HuH-7 (cell line): Measurements from ENCODE around the gene TMEM263.

ENCODE experiments used
- DNase-seq: peaks from one replicate; pipeline ENCODE4 v3.0.0; 2011; ENCODE audit warnings: low spot score

The TMEM263 gene

DNA sequence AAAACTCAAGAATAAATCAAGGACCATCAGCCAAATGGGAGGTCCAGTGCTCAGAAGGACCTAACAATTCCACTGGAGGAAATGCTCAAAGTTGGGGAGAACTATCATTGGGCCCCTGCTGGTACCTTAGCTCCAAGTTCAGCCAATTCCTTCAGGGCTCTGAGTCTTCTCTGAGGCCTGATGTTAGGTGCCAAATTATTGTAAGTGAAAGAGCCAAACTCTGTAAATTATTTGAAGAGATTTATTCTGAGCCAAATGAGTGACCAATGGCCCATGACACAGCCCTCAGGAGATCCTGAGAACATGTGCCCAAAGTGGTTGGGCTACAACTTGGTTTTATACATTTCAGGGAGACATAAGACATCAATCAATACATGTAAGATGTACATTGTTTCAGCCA is 8.2 kb upstream of the TMEM263 start:
- no peak for DNase-seq

DNA sequence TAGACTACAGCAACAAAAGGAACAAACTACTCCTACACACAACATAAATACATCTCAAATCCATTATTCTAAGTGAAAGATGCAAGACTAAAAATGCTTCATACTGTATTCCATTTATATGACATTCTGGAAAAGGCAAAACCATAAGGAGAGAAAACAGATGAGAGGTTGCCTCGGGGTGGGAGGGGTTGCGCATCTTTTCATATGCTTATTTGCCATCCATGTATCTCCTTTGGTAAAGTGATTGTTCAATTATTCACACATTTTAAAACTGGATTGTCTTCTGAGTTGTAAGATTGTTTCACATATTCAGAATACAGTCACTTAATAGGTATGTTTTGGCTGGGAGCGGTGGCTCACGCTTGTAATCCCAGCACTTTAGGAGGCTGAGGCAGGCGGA is 5.1 kb upstream of the TMEM263 start:
- DNase-seq: no peak

DNA sequence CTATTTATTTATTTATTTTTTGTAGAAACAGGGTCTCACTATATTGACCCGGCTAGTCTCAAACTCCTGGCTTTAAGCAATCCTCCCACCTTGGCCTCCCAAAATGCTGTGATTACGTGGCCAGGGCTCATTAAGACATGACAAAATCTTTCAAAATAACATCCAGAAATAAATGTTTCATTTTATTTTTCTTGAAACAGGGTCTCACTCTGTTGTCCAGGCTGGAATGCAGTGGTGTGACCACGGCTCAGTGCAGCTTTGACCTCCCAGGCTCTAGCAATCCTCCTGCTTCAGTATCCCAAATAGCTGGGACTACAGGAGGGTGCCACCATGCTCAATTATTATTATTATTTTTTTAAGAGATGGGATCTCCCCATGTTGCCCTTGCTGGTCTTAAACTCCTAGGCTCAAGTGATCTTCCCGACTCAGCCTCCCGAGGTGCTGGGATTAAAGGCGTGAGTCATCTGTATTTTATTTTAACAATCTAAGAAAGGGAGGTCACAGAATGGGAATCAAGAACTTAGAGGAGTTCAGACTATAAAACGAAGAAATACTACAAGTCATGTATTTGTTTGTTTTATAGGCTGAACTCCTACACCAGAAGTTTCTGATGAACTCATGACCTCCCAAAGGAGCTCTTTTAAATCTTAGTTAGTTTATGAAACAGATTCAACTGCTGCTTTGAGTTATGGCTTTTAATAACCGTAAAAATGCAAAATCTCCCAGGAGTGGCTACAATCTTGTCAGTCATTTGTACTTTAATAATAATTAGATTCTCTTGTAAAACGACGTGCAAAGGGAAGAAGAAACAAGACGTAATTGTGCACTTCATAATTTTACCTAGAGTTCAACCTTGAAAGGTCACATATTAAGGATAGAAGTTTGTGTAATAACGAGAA is 2.1 kb upstream of the TMEM263 start:
- DNase-seq: no peak

DNA sequence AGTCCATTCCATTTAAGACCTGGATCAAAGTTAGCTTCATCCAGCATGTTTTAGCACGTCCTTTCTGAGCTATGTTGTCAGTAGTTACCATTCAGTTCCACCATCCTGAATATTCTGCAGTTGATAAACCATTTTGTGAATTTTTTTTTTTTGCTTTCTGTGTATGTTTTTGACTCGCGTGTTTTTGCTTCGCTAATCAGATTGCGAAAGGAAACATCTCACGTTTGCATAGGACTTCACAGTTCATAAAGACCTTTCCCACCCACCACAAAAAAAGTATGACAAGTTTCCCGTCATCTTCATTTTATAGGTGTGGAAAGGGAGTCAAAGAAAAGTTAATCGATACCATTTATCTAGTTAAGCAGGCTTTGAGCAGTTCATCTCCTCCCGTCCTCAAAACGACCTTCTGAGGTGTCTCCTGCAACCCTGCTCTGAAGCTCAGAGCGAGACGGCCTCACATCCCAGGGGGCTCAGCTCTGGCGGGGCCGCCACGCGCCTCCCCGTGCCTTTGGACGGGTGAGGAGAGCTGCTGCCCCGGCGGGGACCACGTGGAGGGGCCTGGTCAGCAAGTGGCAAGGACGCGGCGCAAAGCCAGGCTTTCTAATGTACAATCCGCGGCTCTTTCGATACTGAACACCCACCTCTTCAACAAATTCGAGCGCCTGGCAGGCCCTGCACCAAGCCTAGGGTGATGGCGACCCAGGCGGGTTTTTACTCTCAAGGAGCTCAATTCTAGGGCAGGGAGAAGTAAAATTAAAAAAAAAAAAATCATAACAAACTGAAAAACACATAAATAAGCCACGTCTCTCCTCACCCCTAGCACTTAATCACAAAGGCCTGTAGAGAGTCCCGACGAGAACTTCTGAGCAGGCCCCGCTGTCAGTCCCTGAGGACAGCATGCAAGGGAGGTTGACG is 988 bp upstream of the TMEM263 start:
- DNase-seq: no peak

DNA sequence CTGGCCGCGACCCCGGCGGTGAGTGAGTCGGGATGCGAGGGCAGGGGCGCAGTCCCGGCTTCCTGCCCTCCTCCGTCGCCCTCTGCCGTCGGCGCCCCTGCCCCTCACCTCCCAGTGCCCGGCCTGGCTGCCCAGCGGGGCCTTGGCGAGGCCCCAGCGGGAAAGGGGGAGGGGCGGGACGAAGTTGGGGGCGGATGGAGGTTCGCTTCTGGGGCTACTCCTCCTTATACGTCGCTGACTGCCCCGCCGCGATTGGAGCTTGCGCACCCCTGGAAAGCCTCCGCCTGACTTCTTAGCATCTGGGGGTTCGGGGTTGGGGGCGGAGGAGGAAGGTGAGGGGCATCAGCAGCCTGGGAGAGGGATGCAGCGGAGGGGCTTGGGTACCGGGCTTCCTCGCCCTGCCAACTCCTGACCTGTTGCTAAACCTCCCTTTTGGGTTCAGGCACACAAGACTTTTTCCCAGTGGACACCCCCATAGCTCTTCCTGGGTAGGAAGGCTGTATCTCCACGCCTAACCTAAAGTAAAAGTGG is 406 bp downstream of the TMEM263 start:
- peak; percentile 34 for DNase-seq

DNA sequence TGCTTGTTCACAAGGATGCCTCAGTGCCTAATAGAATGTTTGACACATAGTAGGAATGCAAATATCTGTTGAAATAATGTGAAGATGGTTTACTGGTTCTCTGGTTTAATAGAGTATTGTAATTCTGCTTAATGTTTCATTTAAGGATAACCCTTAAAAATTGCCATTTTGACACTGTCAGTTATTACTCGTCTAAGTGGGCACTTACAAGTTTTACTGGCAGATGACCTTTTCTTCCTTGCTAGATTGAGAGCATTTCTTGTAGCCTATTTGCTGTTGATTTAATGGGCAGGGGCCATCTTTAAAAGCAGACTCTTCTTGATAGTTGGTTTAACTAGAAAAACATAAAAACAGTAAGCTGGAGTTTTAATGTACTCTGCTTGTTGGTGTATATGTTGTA is 1.9 kb downstream of the TMEM263 start:
- no peak for DNase-seq

DNA sequence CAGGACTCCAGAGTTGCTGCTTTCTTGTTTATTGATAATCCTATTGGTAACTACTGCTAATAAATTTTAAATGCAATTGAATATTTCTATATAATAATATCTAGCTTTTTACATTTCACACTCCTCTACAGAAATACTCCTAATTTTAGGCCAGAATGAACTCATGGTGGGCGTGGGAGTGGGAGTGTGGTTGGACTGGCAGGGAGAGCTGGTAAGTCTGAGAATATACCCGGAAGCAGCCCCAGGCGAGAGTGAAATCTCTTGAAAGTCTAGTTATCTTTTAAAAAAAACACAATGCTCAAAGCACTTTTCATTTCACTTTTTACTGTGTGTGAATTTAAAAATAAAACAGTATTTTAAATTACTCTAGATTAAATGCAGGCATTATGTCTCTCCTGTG is 4.7 kb downstream of the TMEM263 start:
- no peak for DNase-seq

DNA sequence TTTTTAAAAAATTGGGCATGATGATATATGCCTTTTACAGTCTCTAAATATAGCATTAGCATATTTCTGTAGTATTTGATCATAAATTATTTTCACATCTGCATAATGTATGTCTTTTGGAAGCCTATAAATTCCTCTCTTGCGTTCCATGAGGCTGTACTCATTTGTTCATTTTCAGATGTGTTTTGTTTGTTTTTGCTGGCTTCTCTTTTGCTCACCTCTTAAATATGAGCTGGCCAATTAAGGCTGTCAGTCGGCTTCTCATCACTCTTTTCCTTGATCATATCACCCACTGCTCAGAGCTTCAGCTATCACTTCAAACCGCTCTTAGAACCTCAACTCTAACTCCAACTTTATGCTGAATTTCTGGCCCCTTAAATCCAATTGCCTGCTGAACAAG is 6.6 kb downstream of the TMEM263 start:
- DNase-seq: no peak

DNA sequence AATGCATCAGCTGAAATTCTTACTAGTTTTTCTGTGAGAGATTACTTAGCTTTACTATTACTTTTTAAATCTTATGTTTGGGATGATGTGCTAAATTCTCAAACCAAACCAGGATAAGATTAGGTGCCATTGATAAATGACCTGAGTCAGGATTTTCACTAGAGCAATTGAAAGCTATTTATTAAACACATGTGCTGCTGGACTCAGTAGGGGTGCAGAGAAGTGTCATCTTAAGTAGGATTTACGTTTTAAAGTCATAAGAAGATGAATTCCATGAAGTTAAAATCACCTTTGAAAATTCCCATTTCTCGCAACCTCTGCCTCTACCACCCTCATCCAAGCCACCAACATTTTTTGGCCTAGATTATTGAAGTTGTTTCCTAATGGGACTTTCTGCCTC is 8.8 kb downstream of the TMEM263 start:
- no peak for DNase-seq

DNA sequence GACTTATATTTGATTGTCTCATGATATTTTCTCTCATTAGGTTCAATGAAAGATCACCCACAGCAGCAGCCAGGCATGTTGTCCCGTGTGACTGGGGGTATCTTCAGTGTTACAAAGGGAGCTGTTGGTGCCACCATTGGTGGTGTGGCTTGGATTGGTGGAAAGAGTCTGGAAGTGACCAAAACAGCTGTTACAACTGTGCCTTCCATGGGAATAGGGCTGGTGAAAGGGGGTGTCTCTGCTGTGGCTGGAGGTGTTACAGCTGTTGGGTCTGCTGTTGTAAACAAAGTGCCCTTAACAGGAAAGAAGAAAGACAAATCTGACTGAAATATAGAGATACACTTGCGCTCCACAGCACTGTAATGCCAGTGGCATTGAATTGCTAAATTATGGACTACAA is 15.4 kb downstream of the TMEM263 start:
- no peak for DNase-seq

DNA sequence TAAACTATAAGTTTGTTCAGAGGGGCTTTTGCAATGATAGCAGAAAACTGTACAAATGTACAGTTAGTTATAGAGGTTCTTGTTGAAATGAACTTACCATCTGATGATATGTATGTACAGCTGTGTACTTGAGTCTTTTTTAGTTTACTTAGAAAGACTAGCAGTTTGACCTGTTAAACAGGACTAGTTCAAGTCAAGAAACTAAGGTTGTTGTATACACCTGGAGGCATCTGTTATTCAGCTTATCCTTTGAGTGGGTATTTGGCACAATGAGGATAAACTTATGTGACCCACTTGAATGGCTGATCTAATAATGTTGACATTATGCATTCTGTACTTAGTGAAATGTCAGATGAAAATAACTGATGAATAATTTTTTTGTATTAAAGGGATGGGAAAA is 17.8 kb downstream of the TMEM263 start:
- no peak for DNase-seq

DNA sequence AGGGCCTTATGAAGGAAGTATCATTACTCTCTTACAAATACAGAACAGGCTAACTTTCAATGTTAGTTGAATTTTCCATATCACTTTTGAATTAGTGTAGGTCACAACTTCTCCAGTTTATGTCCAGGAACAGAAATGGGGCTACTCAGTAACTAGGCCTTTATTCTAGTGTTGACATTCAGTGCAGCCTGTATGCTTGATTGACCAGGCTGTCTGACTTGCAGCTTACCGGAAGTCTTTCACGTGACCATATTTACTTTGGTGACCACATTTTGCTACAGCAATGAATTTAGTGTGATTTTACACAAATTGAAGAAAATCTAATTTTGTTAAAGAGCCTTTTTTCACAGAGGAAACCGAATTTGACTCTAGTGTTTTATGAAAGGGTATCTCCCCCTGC is 18.8 kb downstream of the TMEM263 start:
- peak; percentile 29 for DNase-seq

DNA sequence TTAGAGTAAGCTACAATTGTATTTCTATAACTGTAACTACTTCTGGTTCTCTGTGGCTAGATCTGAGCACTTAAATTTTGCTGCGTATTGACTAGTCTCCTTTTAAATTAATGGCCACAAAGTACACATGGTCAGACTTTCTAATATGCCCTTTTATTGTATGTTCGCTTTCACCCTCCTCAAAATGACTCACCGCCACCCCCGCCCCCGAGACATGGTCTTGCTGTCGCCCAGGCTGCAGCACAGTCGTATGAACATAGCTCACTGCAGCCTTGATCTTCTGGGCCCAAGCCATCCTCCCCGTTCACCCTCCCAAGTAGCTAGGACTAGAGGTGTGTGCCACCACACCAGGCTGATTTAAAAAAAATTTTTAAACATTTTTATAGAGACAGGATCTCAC is 19.4 kb downstream of the TMEM263 start:
- DNase-seq: no peak

DNA sequence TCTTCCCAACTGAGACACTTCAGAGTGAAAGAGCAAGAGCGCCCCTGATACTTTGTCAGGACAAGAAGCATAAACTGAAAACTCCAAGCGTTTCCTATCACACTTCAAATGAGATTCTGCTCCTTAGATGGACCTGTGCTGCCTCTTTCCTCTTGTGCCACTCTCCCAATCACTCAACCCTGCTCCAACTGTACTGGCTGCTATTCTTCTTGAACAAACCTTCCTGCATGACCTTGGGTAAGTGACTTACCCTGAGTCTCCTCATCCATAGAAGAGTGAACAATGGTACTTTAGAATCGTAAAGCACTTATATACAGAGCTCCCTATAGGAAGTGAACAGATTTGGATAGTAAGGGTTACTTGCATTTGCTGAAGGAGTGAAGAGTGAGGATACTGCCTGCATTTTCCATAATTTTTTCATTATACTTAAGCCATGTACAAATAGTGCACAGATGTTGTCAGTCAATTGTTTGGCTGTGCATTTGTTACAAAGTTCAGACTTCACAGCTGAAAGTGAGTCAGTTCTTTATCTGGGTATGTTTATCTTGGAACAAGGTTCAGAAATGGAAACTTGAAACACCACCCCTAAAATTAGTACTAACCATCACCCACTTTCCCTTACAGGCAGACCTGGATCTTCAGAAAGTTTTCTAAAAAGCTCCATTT is 20.4 kb downstream of the TMEM263 start:
- no peak for DNase-seq

DNA sequence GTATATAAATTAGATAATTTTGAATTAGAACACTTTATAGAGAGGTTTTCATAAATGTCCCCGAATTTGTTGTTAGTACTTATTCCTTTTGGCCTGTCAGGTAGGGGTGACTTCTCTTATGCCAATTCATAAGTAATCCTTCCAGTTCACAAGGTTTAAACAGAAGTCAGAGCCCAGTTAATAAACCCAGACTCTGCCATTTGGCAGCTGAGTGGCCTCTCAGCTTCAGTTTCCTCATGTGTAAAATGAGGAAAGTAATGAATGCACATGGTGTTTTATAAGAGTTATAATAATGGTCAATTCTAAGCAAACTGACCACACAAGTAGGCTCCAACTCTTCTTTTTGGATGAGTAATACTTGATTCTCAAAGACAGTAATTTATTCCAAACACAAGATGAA is 21.0 kb downstream of the TMEM263 start:
- no peak for DNase-seq

DNA sequence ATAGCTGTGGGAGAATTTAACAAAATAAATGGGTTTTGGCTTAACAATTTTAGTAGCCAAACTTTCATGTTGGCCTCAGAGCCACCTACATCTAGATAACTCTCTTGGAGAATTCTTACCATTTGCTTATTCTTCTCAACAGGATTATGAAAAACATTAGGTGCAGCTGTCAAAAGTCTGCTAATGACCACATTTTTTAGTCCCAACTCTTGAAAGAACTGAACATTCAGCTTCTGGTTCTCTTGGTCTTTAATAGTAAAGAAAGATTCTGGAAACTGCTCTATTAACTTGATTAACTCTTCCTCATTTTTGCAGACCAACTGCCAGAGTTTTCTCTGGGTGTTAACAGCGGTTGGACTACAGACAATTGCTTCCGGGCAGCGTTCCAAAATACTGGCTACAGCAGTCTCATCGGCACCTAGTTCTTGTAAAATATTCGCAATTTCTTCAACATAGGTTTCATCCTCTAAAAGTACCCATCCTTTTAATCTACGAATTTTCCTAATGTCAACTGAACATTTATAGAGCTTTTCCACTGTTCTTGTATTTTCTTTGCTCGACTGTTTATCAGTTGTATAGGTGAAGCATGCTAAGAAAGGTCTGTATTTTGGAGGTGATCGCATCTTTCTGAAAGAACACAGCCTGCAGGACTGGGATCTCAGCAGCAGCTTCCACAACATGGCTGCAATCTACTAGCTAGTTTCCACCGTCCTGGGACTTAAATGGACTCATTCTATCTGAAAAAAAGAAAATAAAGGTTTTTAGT is 22.5 kb downstream of the TMEM263 start:
- DNase-seq: no peak

DNA sequence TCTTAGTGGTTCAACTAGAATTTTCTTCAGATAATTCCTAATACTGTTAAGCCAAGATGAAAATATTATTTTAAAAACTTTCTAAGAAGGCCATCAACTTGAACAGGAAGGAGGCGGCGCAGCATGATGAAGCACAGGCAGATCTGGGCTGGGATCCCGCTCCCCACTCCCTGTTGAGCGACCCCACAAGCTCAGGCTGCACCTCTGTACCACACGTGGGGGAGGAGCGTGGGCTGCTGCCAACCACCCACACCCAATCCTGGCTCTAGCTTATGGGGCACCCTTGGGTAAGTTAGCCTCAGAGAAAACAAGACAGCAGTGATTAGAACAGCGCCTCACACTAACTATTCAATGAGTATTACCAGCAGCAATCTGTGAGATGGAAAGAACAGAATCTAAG is 25.2 kb downstream of the TMEM263 start:
- DNase-seq: no peak

DNA sequence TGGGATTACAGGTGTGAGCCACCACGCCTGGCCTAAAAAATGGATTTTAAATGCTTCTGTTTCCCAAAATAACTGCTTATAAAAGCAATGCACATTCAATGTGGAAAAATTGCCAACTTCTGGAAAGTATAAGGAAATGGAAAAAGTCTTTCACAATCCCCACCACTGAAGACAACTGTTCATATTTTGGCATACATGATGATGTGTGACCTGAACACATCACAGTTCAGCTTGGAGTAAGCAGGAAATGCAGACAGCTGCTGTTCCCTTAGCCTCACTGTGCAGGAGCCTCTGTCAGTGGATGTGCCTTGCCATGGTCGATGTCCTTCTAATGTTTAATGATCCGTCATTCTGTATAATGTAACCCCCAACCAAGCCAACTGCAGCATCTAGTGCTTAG is 26.1 kb downstream of the TMEM263 start:
- DNase-seq: no peak

DNA sequence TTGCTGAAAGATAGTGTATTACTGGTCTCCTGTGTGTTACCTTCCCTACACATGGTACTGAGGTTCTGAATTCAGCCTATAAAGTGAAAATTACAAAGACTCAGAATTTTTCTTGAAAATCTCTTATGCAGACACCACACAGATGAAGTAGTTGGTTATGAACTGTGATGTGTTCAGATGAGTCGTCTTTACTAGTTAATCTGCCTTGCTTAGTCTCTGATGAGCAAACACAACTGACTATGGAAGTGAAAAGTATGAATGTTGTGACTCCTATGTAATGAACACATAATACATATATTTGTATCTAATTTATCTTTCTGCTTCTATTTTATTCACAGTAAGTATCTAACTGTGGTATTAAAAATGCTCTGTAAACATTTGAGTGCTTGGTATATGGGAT is 26.5 kb downstream of the TMEM263 start:
- no peak for DNase-seq

DNA sequence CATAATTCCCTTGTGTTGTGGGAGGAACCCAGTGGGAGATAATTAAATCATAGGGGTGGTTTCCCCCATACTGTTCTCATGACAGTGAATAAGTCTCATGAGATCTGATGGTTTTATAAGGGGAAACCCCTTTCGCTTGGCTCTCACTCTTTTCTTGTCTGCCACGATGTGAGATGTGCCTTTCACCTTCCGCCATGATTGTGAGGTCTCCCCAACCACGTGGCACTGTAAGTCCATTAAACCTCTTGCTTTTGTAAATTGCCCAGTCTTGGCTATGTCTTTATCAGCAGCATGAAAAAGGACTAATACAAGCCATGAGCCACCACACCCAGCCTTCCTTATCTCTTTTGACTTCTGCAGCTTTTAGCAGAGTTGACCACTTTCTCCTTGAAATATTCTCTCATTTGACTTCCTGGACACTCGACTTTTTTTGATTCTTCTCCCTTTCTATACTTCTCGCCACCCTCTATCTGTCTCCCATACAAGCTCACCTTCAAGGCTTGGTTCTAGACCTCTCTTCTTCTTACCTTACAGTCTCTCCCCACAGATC is 29.0 kb downstream of the TMEM263 start:
- no peak for DNase-seq

DNA sequence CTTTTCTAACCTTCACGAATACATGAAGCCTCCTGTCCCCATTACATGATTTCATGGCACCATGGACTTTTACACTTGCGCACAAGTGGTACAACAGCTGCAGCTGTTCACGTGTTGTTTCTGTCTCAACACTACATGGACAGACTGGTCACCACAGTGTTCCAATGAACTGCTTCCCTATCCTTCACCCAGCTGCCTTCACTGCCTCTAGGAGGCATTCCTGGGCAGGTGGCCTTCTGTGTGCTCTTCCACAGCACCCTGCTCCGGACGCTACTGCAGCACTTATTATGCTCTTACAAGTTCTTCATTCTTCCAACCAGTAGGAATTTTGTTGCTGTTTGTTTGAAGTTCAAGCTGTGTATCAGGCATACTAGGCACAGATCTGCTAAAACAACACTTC is 29.8 kb downstream of the TMEM263 start:
- DNase-seq: peak; percentile 23
